PC-3 (cell line): ENCODE data around the gene ABCC3. TPM values are rescaled to one million over a fixed set of nuclear protein-coding genes. Genes with fewer than 3 reads are reported as not detected.
A peak's percentile ranks its signal among the peaks of the same experiment; 100 is the strongest.

Experiments
- ATAC-seq: fragments of 200-7000 bp; cut with Tn5 transposase; 2 replicates; pipeline ENCODE4 v1.9.1; 2020; ENCODE audit warnings: mild to moderate bottlenecking, moderate library complexity
- BruUV-seq: library from RNA; stranded (reverse); fragments of 400-500 nt; replicated peaks from 2 replicates; lab custom pipeline; 2021; lab: Mats Ljungman, UMichigan
- CTCF ChIA-PET: fragments of 300-600 bp; sonication (Branson Sonifier 250); formaldehyde crosslinking; loops from one replicate; lab custom pipeline; 2022; ENCODE audit warnings: antibody characterized with exemption; lab: Charles Lee
- POLR2A ChIA-PET: fragments of 300-600 bp; sonication (Branson Sonifier 250); formaldehyde crosslinking; loops from one replicate; lab custom pipeline; 2022; ENCODE audit warnings: antibody characterized with exemption; ENCODE audit not compliant: unreplicated experiment; lab: Charles Lee
- DNase-seq: peaks from one replicate; pipeline ENCODE4 v3.0.0-alpha.2; 2015
- H2AFZ ChIP-seq: fragments of 300-600 bp; sonication (generic); 2 replicates; pipeline ENCODE4 v1.6.0; 2016; ENCODE audit warnings: antibody characterized with exemption, low read length
- H3F3A ChIP-seq: fragments of 300-600 bp; sonication (generic); one replicate; pipeline ENCODE4 v1.6.0; 2017; ENCODE audit warnings: antibody characterized with exemption, low read length, control low read depth, mild to moderate bottlenecking; ENCODE audit not compliant: unreplicated experiment
- H3K27ac ChIP-seq: fragments of 300-600 bp; sonication (generic); 2 replicates; pipeline ENCODE4 v1.5.1; 2016; ENCODE audit warnings: mild to moderate bottlenecking, low read length
- H3K27me3 ChIP-seq: fragments of 300-600 bp; sonication (generic); 2 replicates; pipeline ENCODE4 v1.6.1; 2016; ENCODE audit warnings: low read length, mixed read lengths
- H3K36me3 ChIP-seq: fragments of 300-600 bp; sonication (generic); 2 replicates; pipeline ENCODE4 v1.6.1; 2016; ENCODE audit warnings: low read depth, mixed run types, low read length, mixed read lengths
- H3K4me1 ChIP-seq: fragments of 300-600 bp; sonication (generic); 2 replicates; pipeline ENCODE4 v1.5.1; 2016; ENCODE audit warnings: low read length; ENCODE audit not compliant: insufficient read depth
- H3K4me2 ChIP-seq: fragments of 300-600 bp; sonication (generic); 2 replicates; pipeline ENCODE4 v1.6.0; 2016; ENCODE audit warnings: low read length
- H3K4me3 ChIP-seq: fragments of 300-600 bp; sonication (generic); 2 replicates; pipeline ENCODE4 v1.5.1; 2016; ENCODE audit warnings: mild to moderate bottlenecking, low read length, mixed read lengths
- H3K79me2 ChIP-seq: fragments of 300-600 bp; sonication (generic); 2 replicates; pipeline ENCODE4 v1.6.1; 2017; ENCODE audit warnings: low read length, mixed read lengths
- H3K9ac ChIP-seq: fragments of 300-600 bp; sonication (generic); 2 replicates; pipeline ENCODE4 v1.6.0; 2016; ENCODE audit warnings: mild to moderate bottlenecking, low read length
- H3K9me2 ChIP-seq: fragments of 300-600 bp; sonication (generic); replicated peaks from 2 replicates; pipeline ENCODE4 v1.6.1; 2016; ENCODE audit warnings: mixed run types, low read length, mixed read lengths
- H3K9me3 ChIP-seq: fragments of 300-600 bp; sonication (generic); 2 replicates; pipeline ENCODE4 v1.6.1; 2016; ENCODE audit warnings: low read length, mixed read lengths
- H4K20me1 ChIP-seq: fragments of 300-600 bp; sonication (generic); 2 replicates; pipeline ENCODE4 v1.6.1; 2016; ENCODE audit warnings: low read length, mixed read lengths
- EZH2 ChIP-seq: fragments of 300-600 bp; sonication (generic); IDR thresholded peaks from one replicate; pipeline ENCODE4 v1.6.1; 2017; ENCODE audit warnings: antibody characterized with exemption, mild to moderate bottlenecking, low read length; ENCODE audit not compliant: unreplicated experiment
- EZH2phosphoT487 ChIP-seq: fragments of 300-600 bp; sonication (generic); IDR thresholded peaks from 2 replicates; pipeline ENCODE4 v1.6.1; 2018; ENCODE audit warnings: mild to moderate bottlenecking, antibody characterized with exemption, low read length, borderline replicate concordance
- intact Hi-C: fragments of 100-400 bp; cut with micrococcal nuclease; formaldehyde crosslinking; loops from 2 replicates; pipeline ENCODE4 v1.9.0; 2023
- total RNA-seq: library from RNA; depleted of rRNA; stranded (reverse); fragments of >200 nt; gene quantifications from 2 replicates; pipeline ENCODE4 v1.2.3, GENCODE V29; 2014
- TF ChIP-seq, protein P1 (sequence below): fragments of 300-600 bp; sonication (generic); conservative IDR thresholded peaks from 2 replicates; pipeline ENCODE4 v1.5.1; 2017; ENCODE audit warnings: antibody characterized with exemption, low read depth, mild to moderate bottlenecking, low read length

Gene ABCC3
- total RNA-seq, 1 experiment from 2014 or later = 50.2 TPM

DNA sequence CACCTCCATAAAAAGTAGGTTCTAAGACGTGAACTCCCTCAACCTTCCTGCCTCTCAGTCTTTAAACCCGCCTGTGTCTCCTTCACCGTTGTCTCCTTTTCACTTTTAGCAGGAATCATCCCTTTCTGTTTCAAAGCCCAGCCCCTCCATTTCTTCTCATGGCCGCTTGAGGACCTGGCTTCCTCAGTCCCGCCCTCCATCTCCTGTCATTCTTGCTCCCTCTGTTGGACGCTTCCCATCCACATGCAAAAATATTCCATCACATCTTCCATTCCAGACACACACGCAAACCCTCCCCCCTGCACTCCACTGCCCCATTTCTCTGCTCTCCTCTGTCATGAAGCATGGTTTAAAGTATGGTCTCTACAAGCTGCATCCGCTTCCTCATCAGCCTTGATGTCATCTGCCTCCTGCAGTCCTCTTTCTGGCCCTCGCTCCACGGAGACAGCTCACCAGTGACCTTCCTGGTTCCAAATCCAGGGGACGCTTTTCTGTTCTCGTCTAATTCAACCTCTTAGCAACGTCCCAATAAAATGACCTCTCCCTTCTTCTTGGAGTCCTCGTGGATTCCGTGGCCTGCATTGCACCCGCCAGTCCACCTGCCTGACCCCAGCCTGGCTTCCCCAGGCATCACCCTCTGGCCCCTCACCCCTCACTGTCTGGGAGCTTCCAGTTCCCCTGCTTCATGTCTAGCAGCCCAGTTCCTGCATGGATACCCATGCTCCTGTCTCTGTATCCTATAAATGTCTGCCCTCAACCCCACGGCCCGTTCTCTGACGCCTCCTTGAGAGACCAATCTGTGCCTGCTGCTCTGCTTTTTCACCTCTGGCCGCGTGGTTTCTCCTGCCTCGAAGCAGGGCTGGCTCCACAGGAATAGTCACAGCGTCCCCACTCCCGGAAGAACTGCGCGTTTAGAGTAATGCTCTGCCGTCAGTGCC is 46.9 kb downstream of the ABCC3 start:
- Histone ChIP-seq H3K4me1 (peaks cover 33% of the 10 kb centered on the region), H3K9me3 (no peaks in the 10 kb centered on the region)
- intact Hi-C loops = loop anchor here (1.0 kb wide), 2 partner anchors 12 to 46 kb away; no protein-coding TSS in a partner anchor

DNA sequence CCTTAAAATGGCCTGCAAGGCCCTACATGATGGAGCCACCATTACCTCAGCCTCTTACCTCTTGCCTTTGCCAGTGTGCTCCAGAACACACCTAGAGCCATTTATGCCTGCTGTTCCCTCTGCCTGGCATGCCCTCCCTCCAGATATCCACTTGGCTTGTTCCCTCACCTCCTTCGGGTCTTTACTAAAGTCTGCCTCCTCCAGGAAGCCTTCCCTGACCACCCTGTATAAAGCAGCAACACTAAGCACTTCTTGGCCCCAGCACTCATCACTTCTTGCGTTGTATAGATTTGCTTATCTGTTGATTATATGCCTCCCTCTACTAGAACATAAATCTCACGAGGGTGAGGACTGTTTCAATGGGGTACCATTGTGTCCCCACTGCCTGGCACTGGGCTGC is 47.8 kb downstream of the ABCC3 start:
- no peaks in the 10 kb centered on the region for H3K9me3 ChIP-seq
- BruUV-seq = no TSS peak
- CTCF ChIA-PET = no interaction called here
- no peak for TF ChIP-seq EZH2phosphoT487
- TF ChIP-seq EZH2 = no peak
- TF ChIP-seq, protein P1, sequence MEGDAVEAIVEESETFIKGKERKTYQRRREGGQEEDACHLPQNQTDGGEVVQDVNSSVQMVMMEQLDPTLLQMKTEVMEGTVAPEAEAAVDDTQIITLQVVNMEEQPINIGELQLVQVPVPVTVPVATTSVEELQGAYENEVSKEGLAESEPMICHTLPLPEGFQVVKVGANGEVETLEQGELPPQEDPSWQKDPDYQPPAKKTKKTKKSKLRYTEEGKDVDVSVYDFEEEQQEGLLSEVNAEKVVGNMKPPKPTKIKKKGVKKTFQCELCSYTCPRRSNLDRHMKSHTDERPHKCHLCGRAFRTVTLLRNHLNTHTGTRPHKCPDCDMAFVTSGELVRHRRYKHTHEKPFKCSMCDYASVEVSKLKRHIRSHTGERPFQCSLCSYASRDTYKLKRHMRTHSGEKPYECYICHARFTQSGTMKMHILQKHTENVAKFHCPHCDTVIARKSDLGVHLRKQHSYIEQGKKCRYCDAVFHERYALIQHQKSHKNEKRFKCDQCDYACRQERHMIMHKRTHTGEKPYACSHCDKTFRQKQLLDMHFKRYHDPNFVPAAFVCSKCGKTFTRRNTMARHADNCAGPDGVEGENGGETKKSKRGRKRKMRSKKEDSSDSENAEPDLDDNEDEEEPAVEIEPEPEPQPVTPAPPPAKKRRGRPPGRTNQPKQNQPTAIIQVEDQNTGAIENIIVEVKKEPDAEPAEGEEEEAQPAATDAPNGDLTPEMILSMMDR = no peak
- H3F3A ChIP-seq = no peaks in the 10 kb centered on the region
- no peak overlapping the region for H3K27ac ChIP-seq
- H3K36me3 ChIP-seq = 0 out of 2 replicates have a peak, but pooled peaks cover under 1% of the 10 kb centered on the region
- H3K9me2 ChIP-seq = no peaks in the 10 kb centered on the region
- no peak overlapping the region for H3K9ac ChIP-seq
- no peak overlapping the region for H3K4me3 ChIP-seq
- no peak overlapping the region for H2AFZ ChIP-seq
- no peak overlapping the region for H3K4me2 ChIP-seq
- H4K20me1 ChIP-seq = no peaks in the 10 kb centered on the region
- peaks cover 37% of the 10 kb centered on the region for H3K4me1 ChIP-seq
- H3K27me3 ChIP-seq = no peaks in the 10 kb centered on the region
- DNase-seq = no peak
- no peaks in the 10 kb centered on the region for H3K79me2 ChIP-seq
- POLR2A ChIA-PET = no interaction called here
- intact Hi-C loops = no loop called here
- no peak for ATAC-seq

More for the DNA sequence above, 46.9 kb downstream of the ABCC3 start:
- Histone ChIP-seq H3K4me3 (no peak overlapping the region), H2AFZ (peak overlapping the region; percentile 36; the same call in 1 of the 2 replicates), H3K79me2 (no peaks in the 10 kb centered on the region), H3K9ac (no peak overlapping the region), H3K27ac (no peak overlapping the region), H3K27me3 (no peaks in the 10 kb centered on the region), H3K9me2 (no peaks in the 10 kb centered on the region), H3K4me2 (no peak overlapping the region), H3F3A (no peaks in the 10 kb centered on the region), H4K20me1 (no peaks in the 10 kb centered on the region), H3K36me3 (0 out of 2 replicates have a peak, but pooled peaks cover 5% of the 10 kb centered on the region)
- no TSS peak for BruUV-seq
- TF ChIP-seq EZH2phosphoT487 (no peak), EZH2 (no peak)
- TF ChIP-seq, protein P1 = peak; percentile 86
- ATAC-seq = peak; percentile 52
- CTCF ChIA-PET = interaction anchor here (1.0 kb wide), 1 partner anchor 131 kb away, joined by 3 read pairs; no protein-coding TSS in a partner anchor
- DNase-seq = peak; percentile 84
- POLR2A ChIA-PET = interaction anchor here (0.6 kb wide), 1 partner anchor 361 kb away, joined by 3 read pairs; no protein-coding TSS in a partner anchor

DNA sequence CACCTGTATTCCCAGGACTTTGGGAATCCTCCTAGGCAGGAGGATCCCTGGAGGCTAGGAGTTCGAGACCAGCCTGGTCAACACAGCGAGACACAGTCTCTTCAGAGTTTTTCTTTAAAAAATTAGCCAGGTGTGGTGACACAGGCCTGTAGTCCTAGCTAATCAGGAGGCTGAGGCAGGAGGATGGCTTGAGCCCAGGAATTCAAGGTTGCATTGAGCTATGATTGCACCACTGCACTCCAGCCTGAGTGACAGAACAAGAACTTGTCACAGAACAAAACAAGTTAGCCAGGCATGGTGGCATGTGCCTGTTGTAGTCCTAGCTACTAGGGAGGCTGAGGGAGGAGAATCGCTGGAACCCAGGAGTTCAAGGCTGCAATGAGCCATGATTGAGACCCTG is 48.3 kb downstream of the ABCC3 start:
- Histone ChIP-seq H3K4me3 (no peak overlapping the region), H2AFZ (no peak overlapping the region), H3K4me1 (peaks cover 38% of the 10 kb centered on the region), H3K9me2 (no peaks in the 10 kb centered on the region), H3K4me2 (no peak overlapping the region), H3K9me3 (no peaks in the 10 kb centered on the region), H3K9ac (no peak overlapping the region), H4K20me1 (no peaks in the 10 kb centered on the region), H3K36me3 (no peaks in the 10 kb centered on the region), H3F3A (no peaks in the 10 kb centered on the region), H3K27ac (no peak overlapping the region), H3K27me3 (no peaks in the 10 kb centered on the region), H3K79me2 (no peaks in the 10 kb centered on the region)
- no peak for ATAC-seq
- DNase-seq = no peak
- no TSS peak for BruUV-seq
- intact Hi-C loops = no loop called here
- CTCF ChIA-PET = no interaction called here
- POLR2A ChIA-PET = no interaction called here
- TF ChIP-seq, protein P1 = no peak
- TF ChIP-seq EZH2phosphoT487 (no peak), EZH2 (no peak)
